Measurements from ENCODE around the gene NPHP4. TPM values are rescaled to one million over a fixed set of nuclear protein-coding genes. Genes with fewer than 3 reads are reported as not detected.

Gene NPHP4
- total and polyA plus RNA-seq, 9 of the 15 experiments (the other 6 are each of a cell fraction or from before 2014, with no cell fraction given) = 0.52 to 26.2 (median 6.7) TPM

GRCh38 chr1:5815211-5815610 is 177.0 kb downstream of the NPHP4 start:
- no peak overlapping the region for H2AFZ ChIP-seq (ENCODE audit: low read depth, low read length)
- H3K4me2 ChIP-seq (ENCODE audit: insufficient read depth, low read length) = no peak overlapping the region
- H3K27ac ChIP-seq (ENCODE audit: extremely low read depth, low read depth, low read length) = no peak overlapping the region
- ATAC-seq (no peak), DNase-seq (ENCODE audit: extremely low read depth in 1 of 4, low spot score in 3 of 4) (no peak), FAIRE-seq (no peak)
- H3K9me3 ChIP-seq (replicated peaks; ENCODE audit: control insufficient read depth, insufficient read depth, low read depth, low read length) = peaks cover 2% of the 10 kb centered on the region
- ChIA-PET CTCF (ENCODE audit: low intra/inter-chr PET ratio) (no interaction called here), POLR2A (no interaction called here)
- WGBS (ENCODE audit: insufficient coverage, low coverage, missing lambda C conversion rate) = 0% methylated on average over 2 of the region's 2 CpGs
- peaks cover 20 to 39% of the 10 kb centered on the region in 2 experiments for H3K27me3 ChIP-seq (ENCODE audit: control insufficient read depth in 2 of 2, insufficient read depth in 2 of 2, low read length in 2 of 2)
- 0 out of 2 replicates have a peak, but pooled peaks cover 7% of the 10 kb centered on the region for H4K20me1 ChIP-seq (replicated peaks; ENCODE audit: control insufficient read depth, insufficient read depth, low read length)
- H3K4me3 ChIP-seq = no peak overlapping the region
- in situ Hi-C loops (cut with MboI) = no loop called here
- H3K9ac ChIP-seq (ENCODE audit: insufficient read depth in 1 of 2, low read depth in 2 of 2, low read length in 2 of 2) = no peak overlapping the region
- no TSS peak for BruUV-seq (replicated peaks)
- H3K4me1 ChIP-seq (replicated peaks in 1 of 2; ENCODE audit: control insufficient read depth in 2 of 2, insufficient read depth in 2 of 2, low read length in 2 of 2) = no peaks in the 10 kb centered on the region
- H3K79me2 ChIP-seq (ENCODE audit: control insufficient read depth, insufficient read depth, low read length) = no peaks in the 10 kb centered on the region
- intact Hi-C loops (cut with micrococcal nuclease) = no loop called here
- H3K36me3 ChIP-seq (ENCODE audit: control insufficient read depth, insufficient read depth, low read length) = no peaks in the 10 kb centered on the region
- H3K9me1 ChIP-seq (ENCODE audit: control insufficient read depth, insufficient read depth, low read length) = no peaks in the 10 kb centered on the region
- TF ChIP-seq ZNF175 (CRISPR knock-in tag; IDR thresholded peaks at IDR 0.05; ENCODE audit: low read depth) (no peak), ZNF239 (CRISPR knock-in tag; IDR thresholded peaks at IDR 0.05) (no peak), RBM34 (IDR thresholded peaks at IDR 0.05; ENCODE audit: borderline replicate concordance, insufficient read depth, low read length) (no peak), PBX2 (CRISPR knock-in tag; IDR thresholded peaks at IDR 0.05; ENCODE audit: low read depth) (no peak), PBX2 (tag; conservative IDR thresholded peaks at IDR 0.05; ENCODE audit: low read depth) (no peak), ETV6 (IDR thresholded peaks at IDR 0.05; ENCODE audit: borderline replicate concordance in 1 of 2, low read depth in 2 of 2, low read length in 1 of 2) (no peak), ETV6 (CRISPR knock-in tag; IDR thresholded peaks at IDR 0.05; ENCODE audit: borderline replicate concordance) (no peak), CBX3 (IDR thresholded peaks at IDR 0.05; ENCODE audit: borderline replicate concordance in 1 of 2, low read length in 2 of 2) (no peak), CREB3 (tag; conservative IDR thresholded peaks at IDR 0.05; ENCODE audit: low read depth) (no peak), ZNF384 (IDR thresholded peaks at IDR 0.05; ENCODE audit: low read depth, low read length) (no peak), NFE2 (IDR thresholded peaks at IDR 0.05; ENCODE audit: low read depth) (no peak), ILF3 (IDR thresholded peaks at IDR 0.05; ENCODE audit: borderline replicate concordance) (no peak), GABPB1 (CRISPR knock-in tag; IDR thresholded peaks at IDR 0.05) (no peak), DPF2 (IDR thresholded peaks at IDR 0.05) (no peak), ZNF644 (tag; IDR thresholded peaks at IDR 0.05; ENCODE audit: low read depth) (no peak), ZNF586 (CRISPR knock-in tag; conservative IDR thresholded peaks at IDR 0.05) (no peak), MBD2 (IDR thresholded peaks at IDR 0.05; ENCODE audit: borderline replicate concordance, low read depth) (no peak)
- TF ChIP-seq, protein P1, sequence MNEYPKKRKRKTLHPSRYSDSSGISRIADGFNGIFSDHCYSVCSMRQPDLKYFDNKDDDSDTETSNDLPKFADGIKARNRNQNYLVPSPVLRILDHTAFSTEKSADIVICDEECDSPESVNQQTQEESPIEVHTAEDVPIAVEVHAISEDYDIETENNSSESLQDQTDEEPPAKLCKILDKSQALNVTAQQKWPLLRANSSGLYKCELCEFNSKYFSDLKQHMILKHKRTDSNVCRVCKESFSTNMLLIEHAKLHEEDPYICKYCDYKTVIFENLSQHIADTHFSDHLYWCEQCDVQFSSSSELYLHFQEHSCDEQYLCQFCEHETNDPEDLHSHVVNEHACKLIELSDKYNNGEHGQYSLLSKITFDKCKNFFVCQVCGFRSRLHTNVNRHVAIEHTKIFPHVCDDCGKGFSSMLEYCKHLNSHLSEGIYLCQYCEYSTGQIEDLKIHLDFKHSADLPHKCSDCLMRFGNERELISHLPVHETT (CRISPR knock-in tag; conservative IDR thresholded peaks at IDR 0.05 in 1 of 2, IDR thresholded peaks at IDR 0.05 in 1 of 2) = no peak
